Dermis microvascular lymphatic vessel endothelial cell (primary cell): ENCODE data around the gene CALU. TPM values are rescaled to one million over a fixed set of nuclear protein-coding genes. Genes with fewer than 3 reads are reported as not detected.

Experiments used
- DNase-seq, 2 donors: peaks; one replicate each; pipeline versions ENCODE4 v3.0.0 to v3.0.0-alpha.2; 2010; ENCODE audit warnings: low read depth in 2 of 2
- total RNA-seq: library from RNA; depleted of rRNA; stranded (reverse); fragments of >200 nt; gene quantifications from 2 replicates; pipeline ENCODE4 v1.2.1, GENCODE V29; 2014

Gene CALU
- total RNA-seq, 1 donor from 2014 or later: 208 TPM

GRCh38 chr7:128747327-128748079 is 8.3 kb downstream of the CALU start:
- no peak for DNase-seq

- no peak for DNase-seq
These were observed 13.1 kb downstream of the CALU start for GRCh38 chr7:128752251-128752650.

DNA sequence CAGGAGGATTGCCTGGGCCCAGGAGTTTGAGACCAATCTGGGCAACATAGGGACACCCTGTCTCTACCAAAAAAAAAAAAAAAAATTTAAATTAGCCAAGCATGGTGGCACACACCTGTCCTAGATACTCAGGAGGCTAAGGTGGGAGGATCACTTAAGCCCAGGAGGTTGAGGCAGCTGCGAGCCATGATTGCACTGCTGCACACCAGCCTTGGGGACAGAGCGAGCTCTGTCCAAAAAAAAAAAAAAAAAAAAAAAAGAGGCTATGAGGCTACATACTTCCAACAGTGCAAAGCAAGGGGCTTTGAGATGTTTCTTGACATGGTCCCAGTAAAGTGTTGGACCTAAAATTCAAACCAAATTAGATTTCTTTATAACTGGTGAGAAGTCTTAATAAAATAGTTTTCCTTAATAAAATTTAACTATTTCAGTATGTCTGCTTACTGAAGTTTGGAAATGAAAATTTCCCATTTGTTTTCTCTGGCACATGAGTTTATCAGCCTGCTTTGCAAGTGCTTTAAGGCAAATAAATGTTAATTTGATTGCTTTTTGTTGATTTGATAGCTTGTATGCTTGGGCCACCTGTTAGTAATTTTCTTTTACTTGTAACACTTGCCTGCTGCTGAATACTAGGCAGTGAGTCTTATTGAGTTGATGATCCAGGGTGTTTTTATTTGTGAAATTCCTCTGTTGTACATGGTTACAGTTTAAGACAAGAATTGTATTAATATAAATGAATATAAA is 16.1 kb downstream of the CALU start:
- no peak for DNase-seq

GRCh38 chr7:128755819-128756476 is 16.8 kb downstream of the CALU start:
- no peak for DNase-seq

DNA sequence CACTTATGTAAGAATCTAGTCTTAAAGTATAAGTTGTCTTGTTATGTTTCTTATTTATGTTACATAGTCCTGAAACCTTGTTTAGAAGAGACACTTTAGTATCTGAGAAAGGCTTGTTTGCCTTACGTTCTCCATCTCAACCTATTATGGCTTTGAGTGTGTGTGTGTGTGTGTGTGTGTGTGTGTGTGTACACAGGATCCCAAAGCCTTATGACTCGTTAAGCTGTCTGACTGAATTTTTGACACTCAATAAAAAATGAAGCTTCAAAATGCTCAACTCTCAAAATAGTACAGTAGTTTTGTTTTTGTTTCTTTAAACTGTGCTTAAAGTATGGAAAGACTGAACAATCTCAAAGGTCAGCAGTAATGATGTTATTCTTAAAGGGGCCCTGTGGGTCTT is 18.0 kb downstream of the CALU start:
- DNase-seq: no peak

GRCh38 chr7:128758553-128758952 is 19.4 kb downstream of the CALU start:
- no peak for DNase-seq

DNA sequence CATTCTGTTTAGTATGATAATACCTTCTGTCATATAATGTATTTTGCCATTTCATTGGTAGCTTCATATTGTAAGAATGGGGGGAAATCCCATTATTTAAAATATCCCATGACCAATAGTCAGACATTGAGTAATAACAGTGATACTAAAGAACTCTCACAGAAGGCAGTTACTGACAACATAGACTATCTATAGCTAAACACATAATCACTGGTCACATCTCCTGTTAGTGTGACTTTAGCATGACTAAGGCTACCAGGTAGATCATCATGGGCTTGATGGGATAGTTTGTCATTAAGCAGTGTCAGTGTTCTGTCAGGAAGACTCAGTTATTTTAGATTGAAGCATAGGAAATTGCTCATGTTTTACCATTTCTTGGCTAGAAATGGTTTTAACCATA is 20.1 kb downstream of the CALU start:
- DNase-seq: no peak

DNA sequence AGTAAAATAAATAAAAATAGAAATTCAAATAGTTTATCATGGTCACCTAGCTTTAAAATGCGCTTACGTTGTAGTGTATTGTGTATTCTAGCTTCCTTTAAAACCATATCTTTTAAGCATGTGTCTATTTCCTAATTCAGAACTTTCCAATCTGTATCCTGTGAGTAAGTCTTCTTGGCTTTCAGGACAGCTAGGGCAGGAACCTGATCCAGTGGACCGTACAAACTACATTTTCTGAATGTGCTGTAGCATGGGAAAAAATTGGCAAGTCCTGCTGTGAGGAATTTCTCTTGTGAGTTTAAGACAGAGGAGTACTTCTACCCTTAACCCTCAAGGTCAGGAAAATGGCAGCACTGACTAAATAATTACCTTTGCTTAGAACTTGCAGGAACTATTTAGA is 24.4 kb downstream of the CALU start:
- DNase-seq: no peak

DNA sequence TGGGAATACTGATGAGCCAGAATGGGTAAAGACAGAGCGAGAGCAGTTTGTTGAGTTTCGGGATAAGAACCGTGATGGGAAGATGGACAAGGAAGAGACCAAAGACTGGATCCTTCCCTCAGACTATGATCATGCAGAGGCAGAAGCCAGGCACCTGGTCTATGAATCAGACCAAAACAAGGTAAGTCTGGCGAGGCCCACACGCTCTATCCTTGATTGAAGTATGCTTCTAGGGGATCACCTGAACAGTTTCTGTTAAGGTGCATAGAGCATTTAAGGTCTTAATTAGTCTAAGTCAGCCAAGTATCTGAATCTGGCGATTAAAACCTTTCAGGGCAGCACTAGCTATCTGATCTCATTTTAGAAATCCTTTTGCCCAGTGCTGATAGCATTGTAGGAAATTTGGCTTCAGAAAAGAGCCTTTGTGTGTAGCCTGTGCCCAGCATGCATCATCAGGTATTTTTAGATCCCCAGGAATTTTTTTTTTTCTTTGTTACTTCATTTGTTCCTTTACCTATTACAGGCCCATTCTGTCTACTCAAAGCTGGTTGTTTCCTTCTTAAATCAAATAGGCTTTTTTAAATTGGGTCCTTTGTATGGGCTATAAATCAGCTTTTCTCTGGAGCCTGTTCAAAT is 28.4 kb downstream of the CALU start:
- DNase-seq: no peak

DNA sequence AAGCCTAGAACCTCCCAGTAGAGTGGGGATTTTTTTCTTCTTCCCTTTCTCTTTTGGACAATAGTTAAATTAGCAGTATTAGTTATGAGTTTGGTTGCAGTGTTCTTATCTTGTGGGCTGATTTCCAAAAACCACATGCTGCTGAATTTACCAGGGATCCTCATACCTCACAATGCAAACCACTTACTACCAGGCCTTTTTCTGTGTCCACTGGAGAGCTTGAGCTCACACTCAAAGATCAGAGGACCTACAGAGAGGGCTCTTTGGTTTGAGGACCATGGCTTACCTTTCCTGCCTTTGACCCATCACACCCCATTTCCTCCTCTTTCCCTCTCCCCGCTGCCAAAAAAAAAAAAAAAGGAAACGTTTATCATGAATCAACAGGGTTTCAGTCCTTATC is 31.1 kb downstream of the CALU start:
- no peak for DNase-seq

DNA sequence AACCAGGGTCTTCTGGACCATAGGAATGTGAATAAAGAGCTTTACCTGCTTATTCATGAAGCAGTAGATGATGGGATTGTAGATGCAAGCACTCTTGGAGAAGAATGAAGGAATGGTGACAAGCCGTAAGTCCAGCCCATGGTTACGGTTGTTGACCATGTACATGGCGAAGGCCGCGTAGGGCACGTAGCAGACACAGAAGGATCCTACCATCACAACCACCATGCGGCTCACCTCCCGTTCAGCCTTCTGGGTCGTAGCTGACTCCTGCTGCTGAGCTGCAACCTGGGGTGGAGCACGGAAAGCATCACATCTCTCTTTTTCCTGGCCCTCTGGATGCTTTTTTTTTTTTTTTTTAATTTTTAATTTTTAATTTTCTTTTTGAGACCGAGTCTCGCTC is 34.4 kb downstream of the CALU start:
- DNase-seq: no peak

- DNase-seq: no peak
These were observed 35.0 kb downstream of the CALU start for GRCh38 chr7:128774029-128774689.

DNA sequence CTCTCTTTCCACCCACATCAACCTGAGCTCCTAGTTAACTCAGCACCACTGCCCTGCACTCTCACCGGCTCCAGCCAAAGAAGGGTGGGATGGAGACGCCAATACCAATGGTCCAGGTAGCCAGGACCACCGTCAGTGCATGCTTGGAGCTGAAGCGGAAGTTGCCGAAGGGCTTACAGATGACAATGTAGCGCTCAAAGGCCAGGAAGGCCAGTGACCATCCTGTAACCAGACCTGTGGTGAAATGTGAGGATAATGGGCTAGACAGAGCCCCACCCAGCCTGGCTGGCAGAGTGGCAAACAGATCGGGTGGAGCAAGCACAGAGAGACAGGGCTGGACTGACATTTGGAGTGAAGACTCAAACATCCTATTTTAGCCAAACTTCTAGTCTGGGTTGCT is 35.8 kb downstream of the CALU start:
- DNase-seq: no peak

GRCh38 chr7:128775744-128776474 is 36.8 kb downstream of the CALU start, which contains the start of gene OPN1SW:
OPN1SW (minus strand) TSS chr7:128775794; CDS start chr7:128775781, 13 bp downstream.
- no peak for DNase-seq

DNA sequence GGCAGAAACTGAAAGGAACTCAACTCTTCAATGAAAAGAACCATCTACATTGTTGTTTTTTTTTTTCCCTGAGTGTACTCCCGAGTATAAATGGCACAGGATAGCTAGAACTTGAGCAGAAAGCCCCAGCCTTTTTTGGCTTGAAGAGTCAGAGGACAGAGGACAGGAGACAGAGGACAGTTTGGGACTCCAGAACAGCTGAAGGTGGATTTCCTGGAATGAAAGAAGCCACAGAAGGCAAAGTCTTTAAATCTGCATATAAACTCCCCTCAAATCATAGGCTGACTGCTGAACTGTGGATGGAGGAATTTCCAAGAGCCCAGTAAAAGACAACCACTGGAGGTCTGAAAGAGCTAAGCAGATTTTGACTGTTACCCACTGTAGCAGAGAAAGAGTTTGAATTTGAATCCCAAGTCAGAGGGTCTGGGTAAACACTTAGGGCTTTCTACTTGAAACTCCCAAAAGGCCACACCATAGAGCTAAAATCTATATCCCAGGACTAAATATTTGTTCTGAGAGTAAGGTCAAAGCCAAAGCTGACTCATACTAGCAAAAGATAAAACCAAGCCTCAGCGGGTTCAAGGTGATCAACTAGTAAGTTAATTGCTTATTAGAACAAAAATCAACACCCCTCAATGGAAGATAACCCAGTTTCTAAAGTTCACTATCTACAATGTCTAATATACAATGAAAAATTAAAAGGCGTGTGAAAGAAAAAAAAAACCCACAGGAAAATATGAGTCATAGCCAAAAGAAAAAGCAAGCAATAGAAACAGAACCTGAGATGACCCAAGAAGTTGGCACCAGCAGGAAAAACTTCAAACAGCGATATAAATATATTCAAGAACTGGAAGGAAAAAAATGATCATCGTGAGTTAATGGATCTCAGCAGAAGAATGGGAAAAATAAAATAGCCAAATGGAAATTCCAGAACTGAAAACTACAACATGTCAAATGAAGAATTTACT is 38.3 kb downstream of the CALU start:
- peak in 1 of 2 donors; percentile 34 for DNase-seq

- DNase-seq: no peak
These were observed 39.8 kb downstream of the CALU start for GRCh38 chr7:128778946-128779345.

DNA sequence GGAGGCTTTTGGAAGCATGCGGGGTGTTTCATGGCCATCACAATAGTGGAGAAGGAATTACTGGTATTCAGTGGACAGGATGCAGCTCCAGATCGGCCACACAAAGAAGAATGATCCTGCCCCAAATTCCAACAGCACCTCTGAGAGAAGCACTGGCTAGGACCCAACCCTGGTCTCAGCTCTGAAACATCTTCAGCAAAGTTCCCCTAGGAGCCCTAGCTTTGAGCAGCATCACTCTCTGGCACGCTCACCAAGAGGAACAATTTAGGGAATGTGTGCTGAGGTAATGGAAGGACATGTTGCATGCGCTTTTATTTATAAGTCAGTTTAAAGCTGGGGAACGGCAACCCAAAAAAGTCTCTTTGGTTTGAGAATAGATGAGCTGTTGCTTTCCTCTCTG is 42.0 kb downstream of the CALU start:
- DNase-seq: no peak

DNA sequence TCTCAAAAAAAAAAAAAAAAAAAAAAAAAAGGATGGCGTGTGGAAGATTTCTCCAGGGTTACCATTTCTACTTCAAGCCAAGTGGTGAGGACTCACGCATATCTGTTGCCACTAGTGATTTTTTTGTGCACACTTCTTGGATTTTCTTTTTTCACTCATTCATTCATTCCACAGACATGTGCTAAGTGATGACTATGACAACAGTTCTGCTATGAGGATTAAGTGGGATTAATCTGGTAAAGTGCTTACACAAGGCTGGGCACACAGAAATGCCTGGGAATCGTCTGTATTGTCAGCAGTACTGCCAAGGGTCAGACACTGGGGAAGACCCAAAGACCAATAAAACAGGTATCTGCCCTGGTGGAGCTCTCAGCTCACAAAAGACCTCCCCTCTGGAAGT is 42.7 kb downstream of the CALU start:
- DNase-seq: no peak

DNA sequence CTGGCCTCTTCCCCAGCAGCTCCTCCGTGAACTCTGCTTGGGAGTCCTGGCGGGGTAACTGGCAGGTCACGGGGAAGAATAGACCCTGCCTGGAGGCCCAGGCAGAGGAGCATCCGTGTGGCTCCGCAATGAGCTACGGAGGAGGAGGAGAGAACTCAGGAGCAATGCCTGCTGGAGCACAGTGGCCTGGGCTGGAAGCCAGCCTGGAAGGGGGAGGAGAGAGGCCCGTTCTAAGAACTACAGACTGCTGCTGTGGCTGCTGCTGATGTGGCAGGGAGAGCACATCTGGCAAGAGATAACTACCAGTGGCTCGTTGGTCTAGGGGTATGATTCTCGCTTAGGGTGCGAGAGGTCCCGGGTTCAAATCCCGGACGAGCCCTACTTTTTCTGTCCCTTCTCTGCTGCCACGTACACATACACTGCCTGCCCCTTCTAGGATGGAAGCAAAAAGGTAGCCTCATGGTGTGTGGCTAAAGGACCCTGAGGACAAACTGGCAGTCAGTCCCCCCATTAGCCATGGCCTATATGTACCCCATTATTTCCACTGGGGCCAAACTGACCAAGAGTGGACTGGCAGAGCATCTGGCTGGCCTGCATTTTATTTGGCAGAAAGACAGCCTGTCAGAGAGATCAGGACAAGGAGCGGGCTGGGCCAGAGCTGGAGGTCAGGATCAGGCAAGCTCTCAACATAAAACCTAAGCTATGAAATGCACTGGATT is 44.1 kb downstream of the CALU start:
- DNase-seq: peak in 1 of 2 donors; percentile 21
